Liver (tissue), 9 donors: ENCODE data around the gene CDKL4. TPM values are rescaled to one million over a fixed set of nuclear protein-coding genes. Genes with fewer than 3 reads are reported as not detected.

ENCODE experiments used
- DNase-seq: peaks from one replicate; pipeline ENCODE4 v3.0.0-alpha.2; 2017; ENCODE audit warnings: low spot score
- H3K27ac ChIP-seq, 2 donors: one replicate each; pipeline ENCODE4 v1.7.0; 2013; ENCODE audit warnings: inconsistent platforms in 2 of 2, low read length in 2 of 2, control low read depth in 1 of 2, low read depth in 1 of 2, mild to moderate bottlenecking in 1 of 2
- H3K27me3 ChIP-seq, 4 donors: one replicate each; pipeline versions ENCODE4 v1.6.1 to v1.7.0; 2013; ENCODE audit warnings: low read length in 3 of 4, inconsistent platforms in 1 of 4, mild to moderate bottlenecking in 1 of 4, moderate library complexity in 1 of 4; ENCODE audit not compliant: control insufficient read depth in 4 of 4, insufficient read depth in 4 of 4
- H3K36me3 ChIP-seq, 4 donors: one replicate each; pipeline versions ENCODE4 v1.6.1 to v1.7.0; 2013; ENCODE audit warnings: low read length in 3 of 4, mild to moderate bottlenecking in 3 of 4, low read depth in 1 of 4, moderate library complexity in 1 of 4; ENCODE audit not compliant: control insufficient read depth in 4 of 4, insufficient read depth in 3 of 4
- H3K4me1 ChIP-seq, 4 donors: one replicate each; pipeline versions ENCODE4 v1.6.1 to v1.7.0; 2013; ENCODE audit warnings: low read length in 3 of 4, mild to moderate bottlenecking in 3 of 4, moderate library complexity in 1 of 4; ENCODE audit not compliant: control insufficient read depth in 4 of 4, insufficient read depth in 4 of 4
- H3K4me3 ChIP-seq, 3 donors: one replicate each; pipeline versions ENCODE4 v1.6.1 to v1.7.0; 2013; ENCODE audit warnings: low read length in 3 of 3, control low read depth in 1 of 3, low read depth in 1 of 3, mild to moderate bottlenecking in 1 of 3
- H3K9ac ChIP-seq, 2 donors: one replicate each; pipeline ENCODE4 v1.7.0; 2013; ENCODE audit warnings: low read length in 2 of 2, mild to moderate bottlenecking in 2 of 2, moderate library complexity in 2 of 2, control low read depth in 1 of 2, low read depth in 1 of 2
- H3K9me3 ChIP-seq, 4 donors: one replicate each; pipeline versions ENCODE4 v1.6.1 to v1.7.0; 2013; ENCODE audit warnings: low read length in 3 of 4; ENCODE audit not compliant: control insufficient read depth in 4 of 4
- ATF3 ChIP-seq: IDR thresholded peaks from 2 replicates; pipeline ENCODE4 v1.6.1; 2016; ENCODE audit warnings: antibody characterized with exemption
- CTCF ChIP-seq: fragments of 150-350 bp; IDR thresholded peaks from 2 replicates; pipeline ENCODE4 v1.5.1; 2017; ENCODE audit warnings: improper control_type of control experiment, low read depth, low read length; ENCODE audit not compliant: missing input control
- EGR1 ChIP-seq, 2 donors: IDR thresholded peaks; 2 replicates each; pipeline ENCODE4 v1.6.1; 2016 to 2018; ENCODE audit warnings: antibody characterized with exemption in 2 of 2, low read depth in 2 of 2
- FOXA1 ChIP-seq: IDR thresholded peaks from 2 replicates; pipeline ENCODE4 v1.6.1; 2016; ENCODE audit warnings: antibody characterized with exemption
- GABPA ChIP-seq, 2 donors: IDR thresholded peaks in 1 of 2; conservative IDR thresholded peaks in 1 of 2; 2 replicates each; pipeline ENCODE4 v1.6.1; 2016; ENCODE audit warnings: antibody characterized with exemption in 2 of 2, mild to moderate bottlenecking in 1 of 2, moderate library complexity in 1 of 2
- HNF4A ChIP-seq, 2 donors: conservative IDR thresholded peaks; 2 replicates each; pipeline ENCODE4 v1.6.1; 2016; ENCODE audit warnings: antibody characterized with exemption in 2 of 2, mild to moderate bottlenecking in 2 of 2
- HNF4G ChIP-seq: IDR thresholded peaks from 2 replicates; pipeline ENCODE4 v1.6.1; 2016; ENCODE audit warnings: antibody characterized with exemption
- JUND ChIP-seq, 2 donors: IDR thresholded peaks; 2 replicates each; pipeline ENCODE4 v1.6.1; 2016; ENCODE audit warnings: antibody characterized with exemption in 2 of 2
- MAX ChIP-seq: IDR thresholded peaks from 2 replicates; pipeline ENCODE4 v1.6.1; 2016; ENCODE audit warnings: antibody characterized with exemption
- NR2F2 ChIP-seq: IDR thresholded peaks from 2 replicates; pipeline ENCODE4 v1.6.1; 2016; ENCODE audit warnings: antibody characterized with exemption
- RAD21 ChIP-seq, 2 donors: IDR thresholded peaks; 2 replicates each; pipeline ENCODE4 v1.6.1; 2016; ENCODE audit warnings: antibody characterized with exemption in 2 of 2, mild to moderate bottlenecking in 2 of 2
- REST ChIP-seq: IDR thresholded peaks from 2 replicates; pipeline ENCODE4 v1.6.1; 2016; ENCODE audit warnings: antibody characterized with exemption, mild to moderate bottlenecking
- RXRA ChIP-seq, 2 donors: IDR thresholded peaks; 2 replicates each; pipeline ENCODE4 v1.6.1; 2017 to 2018; ENCODE audit warnings: antibody characterized with exemption in 2 of 2, mild to moderate bottlenecking in 1 of 2
- SP1 ChIP-seq: IDR thresholded peaks from 2 replicates; pipeline ENCODE4 v1.6.1; 2018; ENCODE audit warnings: antibody characterized with exemption, mild to moderate bottlenecking
- TAF1 ChIP-seq: conservative IDR thresholded peaks from 2 replicates; pipeline ENCODE4 v1.6.1; 2016; ENCODE audit warnings: antibody characterized with exemption, mild to moderate bottlenecking
- YY1 ChIP-seq: IDR thresholded peaks from 2 replicates; pipeline ENCODE4 v1.6.1; 2016; ENCODE audit warnings: antibody characterized with exemption, mild to moderate bottlenecking
- ZBTB33 ChIP-seq: IDR thresholded peaks from 2 replicates; pipeline ENCODE4 v1.6.1; 2016; ENCODE audit warnings: antibody characterized with exemption
- WGBS: extraction: QIAGEN DNeasy Blood & Tissue Kit; methylation state at CpG from one replicate; pipeline ENCODE4 v1.1.7; 2013; 5-methylcytosine and 5-hydroxymethylcytosine counted together
- polyA plus RNA-seq, 2 donors: library from polyadenylated mRNA; stranded (reverse) in 1 of 2; unstranded in 1 of 2; fragments of 200-250 nt in 1 of 2; fragments of >200 nt in 1 of 2; fragmentation: Nextera tagmentation in 1 of 2; extraction: Ambion mirVana in 1 of 2; gene quantifications; one replicate each; pipeline versions ENCODE4 v1.2.1 to v1.2.3, GENCODE V29; 2013 to 2015
- total RNA-seq, 2 donors: library from RNA; depleted of rRNA; stranded (reverse); fragments of >200 nt; gene quantifications; one replicate each; pipeline ENCODE4 v1.2.3, GENCODE V29; 2014
- donor health status: healthy.
- donor health status: healthy.
- donor health status: healthy.
- donor health status: healthy.
- donor health status: healthy.

The CDKL4 gene
- total and polyA plus RNA-seq, 4 donors: 0.25 to 1.1 TPM; not detected in 2

- TF ChIP-seq ZBTB33: no peak
These were observed 37.6 kb upstream of the CDKL4 start (continued) for GRCh38 chr2:39281391-39281790.

GRCh38 chr2:39275016-39275415 lies 31.2 kb upstream of the CDKL4 start:
- H3K4me1 ChIP-seq: no peaks in the 10 kb centered on the region
- no peak for DNase-seq
- no peaks in the 10 kb centered on the region for H3K9me3 ChIP-seq
- TF ChIP-seq REST (no peak), YY1 (no peak), GABPA (IDR thresholded peaks at IDR 0.05 in 1 of 2, conservative IDR thresholded peaks at IDR 0.05 in 1 of 2) (no peak)
- no peak overlapping the region for H3K27ac ChIP-seq
- peaks cover 1 to 31% (median 28%) of the 10 kb centered on the region in 4 donors for H3K36me3 ChIP-seq
- no peak overlapping the region for H3K4me3 ChIP-seq
- no peaks in the 10 kb centered on the region for H3K27me3 ChIP-seq
- 92% methylated on average over 1 of the region's 1 CpG for WGBS
- no peak overlapping the region for H3K9ac ChIP-seq

- WGBS: 94% methylated on average over 3 of the region's 3 CpGs
- H3K4me1 ChIP-seq: no peaks in the 10 kb centered on the region
- peaks cover 0 to 22% (median 15%) of the 10 kb centered on the region in 4 donors for H3K36me3 ChIP-seq
- no peaks in the 10 kb centered on the region for H3K9me3 ChIP-seq
- H3K4me3 ChIP-seq: no peak overlapping the region
- no peak for DNase-seq
- no peak overlapping the region for H3K27ac ChIP-seq
- H3K27me3 ChIP-seq: no peaks in the 10 kb centered on the region
- no peak overlapping the region for H3K9ac ChIP-seq
- TF ChIP-seq HNF4G: no peak
- TF ChIP-seq ZBTB33: no peak
- TF ChIP-seq ATF3: no peak
- TF ChIP-seq MAX: no peak
- TF ChIP-seq NR2F2: no peak
- no peak for TF ChIP-seq RAD21 (IDR thresholded peaks at IDR 0.05)
- no peak for TF ChIP-seq EGR1 (IDR thresholded peaks at IDR 0.05; ENCODE audit: low read depth in 2 of 2)
- TF ChIP-seq JUND (IDR thresholded peaks at IDR 0.05): no peak
- TF ChIP-seq TAF1: no peak
- no peak for TF ChIP-seq REST
- TF ChIP-seq SP1: no peak
- TF ChIP-seq RXRA (IDR thresholded peaks at IDR 0.05): no peak
- TF ChIP-seq HNF4A (conservative IDR thresholded peaks at IDR 0.05): no peak
- TF ChIP-seq CTCF: no peak
- no peak for TF ChIP-seq YY1
- TF ChIP-seq GABPA (IDR thresholded peaks at IDR 0.05 in 1 of 2, conservative IDR thresholded peaks at IDR 0.05 in 1 of 2): no peak
- TF ChIP-seq FOXA1: no peak
These were observed 26.2 kb upstream of the CDKL4 start for GRCh38 chr2:39269941-39270340.
